Measurements from ENCODE around the gene PKD2. TPM values are rescaled to one million over a fixed set of nuclear protein-coding genes. Genes with fewer than 3 reads are reported as not detected.
"Not testable (repeated sequence)": the region's sequence is repeated elsewhere in the genome, so short reads cannot be mapped to it uniquely, and the experiment has no call there.

Gene PKD2
- total RNA-seq, 2 donors from 2014 or later, result 2.0 to 7.1 TPM

- Mint-ChIP-seq H3K36me3 (peaks cover 5 to 20% of the 10 kb centered on the region in 2 donors), H3K9me3 (no peaks in the 10 kb centered on the region), H3K27ac (peak overlapping the region in 1 of 2 donors; percentile 61)
- DNase-seq (ENCODE audit: low spot score in 2 of 2) (no peak), ATAC-seq (no peak)
These were observed 3.5 kb downstream of the PKD2 start for GRCh38 chr4:88010966-88011365.

GRCh38 chr4:88012647-88013046 is 5.2 kb downstream of the PKD2 start:
- no peaks in the 10 kb centered on the region for H3K9me3 Mint-ChIP-seq
- DNase-seq (ENCODE audit: low spot score in 2 of 2) (no peak), ATAC-seq (no peak)
- H3K27ac Mint-ChIP-seq, result peak overlapping the region in 1 of 2 donors; percentile 53
- peaks cover 5 to 10% of the 10 kb centered on the region in 2 donors for H3K36me3 Mint-ChIP-seq

DNA sequence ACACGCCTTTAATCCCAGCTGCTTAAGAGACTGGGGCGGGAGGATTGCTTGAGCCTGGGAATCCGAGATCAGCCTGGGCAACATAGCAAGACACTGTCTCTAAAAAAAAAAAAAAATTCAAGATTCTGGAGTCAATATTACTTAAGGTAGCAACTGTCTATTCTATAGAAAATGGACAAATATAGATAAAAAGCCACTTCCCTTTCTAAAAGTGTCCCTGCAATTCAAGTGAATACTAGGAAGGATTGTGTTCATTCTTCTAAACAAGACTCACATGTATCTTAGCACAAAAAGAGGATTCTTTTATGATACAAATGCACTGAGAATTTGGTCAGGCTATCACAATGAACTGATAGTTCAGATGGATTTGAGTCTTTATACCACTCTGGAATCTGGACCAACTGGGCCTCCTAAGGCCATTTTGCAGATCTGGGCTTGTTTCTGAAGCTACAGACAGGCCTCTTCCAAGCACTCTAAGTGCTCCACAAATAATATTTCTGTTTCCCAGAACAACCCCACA is 7.0 kb downstream of the PKD2 start:
- DNase-seq (ENCODE audit: low spot score in 2 of 2) (no peak), ATAC-seq (no peak)
- peaks cover 0 to 5% of the 10 kb centered on the region in 2 donors for H3K36me3 Mint-ChIP-seq
- no peak overlapping the region for H3K27ac Mint-ChIP-seq
- no peaks in the 10 kb centered on the region for H3K9me3 Mint-ChIP-seq

DNA sequence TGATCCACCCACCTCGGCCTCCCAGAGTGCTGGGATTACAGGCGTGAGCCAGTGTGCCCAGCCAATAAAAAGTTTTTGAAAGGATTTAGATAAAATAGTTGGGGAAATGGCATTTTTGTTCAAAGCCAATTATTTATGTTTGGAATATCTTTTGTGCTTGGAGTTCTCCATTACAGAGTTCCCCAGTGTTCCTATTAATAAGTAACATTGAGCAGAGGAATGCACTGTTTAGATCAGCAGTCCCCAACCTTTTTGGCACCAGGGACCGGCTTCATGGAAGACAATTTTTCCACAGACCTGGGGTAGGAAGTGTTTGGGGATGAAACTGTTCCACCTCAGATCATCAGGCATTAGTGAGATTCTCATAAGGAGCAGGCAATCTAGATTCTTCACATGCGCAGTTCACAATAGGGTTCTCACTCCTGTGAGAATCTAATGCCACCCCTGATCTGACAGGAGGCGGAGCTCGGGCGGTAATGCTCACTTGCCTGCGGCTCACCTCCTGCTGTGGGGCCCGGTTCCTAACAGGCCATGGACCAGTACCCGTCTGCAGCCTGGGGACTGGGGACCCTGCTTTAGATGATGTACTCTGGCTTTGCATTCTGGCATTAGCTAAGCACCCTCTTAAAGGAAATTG is 8.3 kb downstream of the PKD2 start:
- Mint-ChIP-seq H3K27ac (no peak overlapping the region), H3K36me3 (peaks cover 0 to 2% of the 10 kb centered on the region in 2 donors), H3K9me3 (no peaks in the 10 kb centered on the region)
- no peak for DNase-seq (ENCODE audit: low spot score in 2 of 2)
- no peak for ATAC-seq

DNA sequence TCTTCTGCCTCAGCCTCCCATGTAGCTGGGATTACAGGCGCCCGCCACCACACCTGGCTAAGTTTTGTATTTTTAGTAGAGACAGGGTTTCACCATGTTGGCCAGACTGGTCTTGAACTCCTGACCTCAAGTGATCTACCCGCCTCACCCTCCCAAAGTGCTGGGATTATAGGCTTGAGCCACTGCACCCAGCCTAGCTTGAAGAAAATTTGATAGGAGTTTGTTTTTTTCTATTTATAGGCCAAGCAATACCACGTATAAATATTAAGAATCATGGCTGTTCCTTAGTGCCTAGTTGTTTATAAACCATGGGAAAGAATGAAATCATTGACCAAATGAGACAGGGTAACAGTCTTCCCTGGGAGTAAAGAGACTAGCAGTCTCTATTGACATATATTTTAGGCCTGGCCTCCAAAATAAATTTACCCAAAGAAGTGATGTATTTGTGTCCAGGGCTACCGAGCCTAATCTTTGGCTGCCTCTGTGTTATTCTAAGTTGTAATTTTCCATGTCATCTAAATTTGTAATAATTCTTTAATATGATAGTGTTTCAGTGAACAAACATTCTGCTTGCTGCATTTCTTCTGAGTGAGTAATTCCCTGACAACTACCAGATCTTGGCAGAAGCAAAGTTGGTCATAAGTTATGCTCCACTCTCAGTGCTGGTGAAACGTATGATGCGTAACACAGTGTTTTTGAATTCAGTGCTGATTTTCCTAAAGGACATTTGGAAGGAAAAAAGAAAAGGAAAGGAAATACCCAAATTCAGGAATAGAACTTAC is 10.3 kb downstream of the PKD2 start:
- Mint-ChIP-seq H3K36me3 (peaks cover 0 to 4% of the 10 kb centered on the region in 2 donors), H3K27ac (no peak overlapping the region), H3K9me3 (no peaks in the 10 kb centered on the region)
- DNase-seq (ENCODE audit: low spot score in 2 of 2) (no peak), ATAC-seq (no peak)

- no peak for ATAC-seq
- Mint-ChIP-seq H3K36me3 (peaks cover 4 to 5% of the 10 kb centered on the region in 2 donors), H3K9me3 (no peaks in the 10 kb centered on the region), H3K27ac (no peak overlapping the region)
- DNase-seq (ENCODE audit: low spot score in 2 of 2), result no peak
These were observed 11.0 kb downstream of the PKD2 start for GRCh38 chr4:88018466-88018865.

DNA sequence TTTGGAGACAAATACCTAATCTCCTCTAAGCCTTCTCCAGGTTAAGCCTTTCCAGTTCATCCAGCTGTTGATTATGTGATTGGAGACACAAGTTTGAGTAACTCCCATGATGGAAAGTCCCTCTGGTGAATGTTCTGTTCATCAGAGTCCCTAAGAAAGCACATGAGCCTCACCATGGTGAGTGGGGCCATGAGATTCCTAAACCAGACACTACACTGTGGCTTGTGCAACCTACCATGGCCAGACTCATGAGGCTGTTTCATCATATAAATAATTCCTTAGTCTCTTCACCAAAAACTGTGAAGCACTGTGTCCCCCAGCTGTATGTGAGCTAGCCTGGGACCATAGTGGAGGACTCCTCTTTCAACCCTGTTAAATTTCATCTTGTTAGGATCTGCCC is 14.4 kb downstream of the PKD2 start:
- Mint-ChIP-seq H3K36me3 (peaks cover 20 to 37% of the 10 kb centered on the region in 2 donors), H3K9me3 (peaks cover 8 to 10% of the 10 kb centered on the region in 2 donors), H3K27ac (no peak overlapping the region)
- no peak for ATAC-seq
- DNase-seq (ENCODE audit: low spot score in 2 of 2), result no peak

DNA sequence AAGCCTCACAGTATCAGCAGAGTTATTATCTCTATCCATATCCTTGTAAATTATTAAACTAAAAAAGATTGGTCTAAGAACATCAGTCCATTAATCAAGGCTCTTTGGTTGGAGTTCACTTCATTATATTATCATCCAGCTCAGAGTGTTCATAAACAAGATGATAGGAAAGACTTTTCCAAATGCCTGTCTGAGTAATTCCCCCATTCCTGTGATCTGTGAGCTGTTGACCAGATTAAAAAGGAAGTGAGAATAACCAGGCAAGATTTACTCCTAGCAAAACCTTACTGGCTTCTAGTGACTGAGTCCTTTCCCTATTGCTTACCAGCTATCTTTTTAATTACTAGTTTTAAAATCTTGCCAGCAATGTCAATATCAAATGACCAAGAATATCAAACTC is 14.9 kb downstream of the PKD2 start:
- Mint-ChIP-seq H3K9me3 (peaks cover 8 to 11% of the 10 kb centered on the region in 2 donors), H3K36me3 (peaks cover 20 to 42% of the 10 kb centered on the region in 2 donors), H3K27ac (no peak overlapping the region)
- no peak for DNase-seq (ENCODE audit: low spot score in 2 of 2)
- ATAC-seq, result no peak

GRCh38 chr4:88025868-88026661 is 18.6 kb downstream of the PKD2 start:
- peaks cover 8 to 19% of the 10 kb centered on the region in 2 donors for H3K9me3 Mint-ChIP-seq
- not testable (repeated sequence) for DNase-seq (ENCODE audit: low spot score in 2 of 2); ATAC-seq; H3K27ac Mint-ChIP-seq
- peaks cover 29 to 62% of the 10 kb centered on the region in 2 donors for H3K36me3 Mint-ChIP-seq

- peak; percentile 41 to 92 for ATAC-seq
- H3K36me3 Mint-ChIP-seq, result peaks cover 24 to 62% of the 10 kb centered on the region in 2 donors
These were observed 20.5 kb downstream of the PKD2 start for GRCh38 chr4:88027611-88028608.

DNA sequence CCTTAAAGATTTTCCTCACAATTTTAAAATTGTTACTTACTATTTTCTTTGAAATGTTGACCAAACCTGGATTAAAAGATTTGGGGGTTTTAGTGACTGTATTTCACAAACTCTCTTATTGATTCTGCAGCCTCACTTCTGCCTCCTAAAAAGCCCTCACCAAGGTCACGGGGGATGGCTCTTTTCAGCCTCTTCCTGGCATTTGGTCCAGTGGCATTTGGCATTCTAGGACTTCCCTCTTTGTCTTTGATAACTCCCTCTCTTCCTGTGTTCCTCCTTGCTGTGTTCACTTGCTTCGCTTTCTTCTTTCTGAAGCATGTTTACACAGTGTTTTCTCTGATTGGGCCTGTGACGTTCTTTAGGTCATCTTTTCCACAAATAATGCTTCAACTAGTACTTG is 21.5 kb downstream of the PKD2 start:
- DNase-seq (ENCODE audit: low spot score in 2 of 2), result no peak
- Mint-ChIP-seq H3K36me3 (peaks cover 24 to 53% of the 10 kb centered on the region in 2 donors), H3K27ac (peak overlapping the region in 1 of 2 donors; percentile 92), H3K9me3 (peaks cover 8 to 19% of the 10 kb centered on the region in 2 donors)
- no peak for ATAC-seq

More at GRCh38 chr4:88027611-88028608, 20.5 kb downstream of the PKD2 start:
- peaks cover 8 to 19% of the 10 kb centered on the region in 2 donors for H3K9me3 Mint-ChIP-seq
- peak in 1 of 2 donors; percentile 54 for DNase-seq (ENCODE audit: low spot score in 2 of 2)
- H3K27ac Mint-ChIP-seq, result peak overlapping the region; percentile 7 to 92

DNA sequence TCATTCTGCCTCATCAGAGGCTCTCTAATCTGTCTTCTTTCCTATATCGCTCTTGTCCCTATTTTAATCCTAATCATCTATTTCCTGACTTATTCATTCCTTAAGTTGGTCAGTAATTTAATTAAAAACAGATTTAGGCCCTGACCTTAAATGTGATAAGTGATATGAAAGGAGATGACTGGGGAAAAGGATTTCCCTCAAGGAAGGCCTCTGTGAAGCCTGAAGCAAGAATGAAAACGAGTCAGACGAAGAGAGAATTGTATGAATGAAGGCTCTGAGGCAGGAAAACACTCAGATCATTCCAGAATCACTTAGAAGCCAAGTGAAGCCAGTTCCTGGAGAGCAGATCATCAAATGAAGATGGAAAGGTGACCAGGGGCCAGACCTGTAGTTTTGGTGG is 22.1 kb downstream of the PKD2 start:
- Mint-ChIP-seq H3K36me3 (peaks cover 24 to 47% of the 10 kb centered on the region in 2 donors), H3K27ac (peak overlapping the region in 1 of 2 donors; percentile 92)
- no peak for ATAC-seq

GRCh38 chr4:88030565-88031310 is 23.3 kb downstream of the PKD2 start:
- ATAC-seq, result no peak
- Mint-ChIP-seq H3K9me3 (peaks cover 6 to 17% of the 10 kb centered on the region in 2 donors), H3K27ac (peak overlapping the region in 1 of 2 donors; percentile 62), H3K36me3 (peaks cover 17 to 36% of the 10 kb centered on the region in 2 donors)
- DNase-seq (ENCODE audit: low spot score in 2 of 2), result no peak

More for the DNA sequence above, 22.1 kb downstream of the PKD2 start:
- peaks cover 8 to 19% of the 10 kb centered on the region in 2 donors for H3K9me3 Mint-ChIP-seq
- DNase-seq (ENCODE audit: low spot score in 2 of 2), result no peak

DNA sequence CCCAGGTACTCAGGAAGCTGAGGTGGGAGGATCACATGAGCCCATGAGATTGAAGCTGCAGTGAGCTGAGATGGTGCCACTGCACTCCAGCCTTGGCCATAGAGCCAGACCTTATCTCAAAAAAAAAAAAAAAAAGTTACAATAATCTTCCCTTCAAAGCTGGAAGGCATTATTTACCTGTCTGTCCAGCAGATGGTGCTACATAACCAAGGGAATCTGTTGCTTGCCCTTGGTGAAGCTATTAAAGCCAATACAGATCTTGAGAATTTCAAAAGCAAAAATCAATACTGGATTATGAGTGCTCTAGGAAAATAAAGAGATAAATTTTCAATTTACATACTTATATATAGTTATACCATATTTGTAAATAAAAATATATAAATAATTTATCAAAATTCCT is 25.9 kb downstream of the PKD2 start:
- Mint-ChIP-seq H3K9me3 (no peaks in the 10 kb centered on the region), H3K36me3 (peaks cover 8 to 10% of the 10 kb centered on the region in 2 donors)
- ATAC-seq, result peak; percentile 47 to 49

GRCh38 chr4:88035292-88035691 is 27.9 kb downstream of the PKD2 start:
- ATAC-seq (no peak), DNase-seq (ENCODE audit: low spot score in 2 of 2) (no peak)
- Mint-ChIP-seq H3K27ac (no peak overlapping the region), H3K9me3 (no peaks in the 10 kb centered on the region), H3K36me3 (peaks cover 0 to 5% of the 10 kb centered on the region in 2 donors)

More for the DNA sequence above, 25.9 kb downstream of the PKD2 start:
- H3K27ac Mint-ChIP-seq, result no peak overlapping the region
- DNase-seq (ENCODE audit: low spot score in 2 of 2), result peak in 1 of 2 donors; percentile 35

Data from activated naive CD4-positive, alpha-beta T cell treated with anti-CD3 and anti-CD28 coated beads, Interleukin-2, amount 50 U/mL, for 72 hours (primary cell).